Measurements from ENCODE around the gene CRACDL.

Gene CRACDL

GRCh38 chr2:98849113-98849512, 86.9 kb downstream of the CRACDL start:
- DNase-seq: no peak

- no peak for DNase-seq
These were observed 88.2 kb downstream of the CRACDL start for GRCh38 chr2:98847853-98848252.

GRCh38 chr2:98846041-98846440, 90.0 kb downstream of the CRACDL start:
- no peak for DNase-seq

- DNase-seq: no peak
These were observed 93.9 kb downstream of the CRACDL start for GRCh38 chr2:98842136-98842535.

- no peak for DNase-seq
These were observed 96.7 kb downstream of the CRACDL start for GRCh38 chr2:98839292-98839691.

- DNase-seq: no peak
These were observed 100.1 kb downstream of the CRACDL start for GRCh38 chr2:98835831-98836385.

GRCh38 chr2:98833917-98834263, 102.1 kb downstream of the CRACDL start:
- DNase-seq: no peak

- no peak for DNase-seq
These were observed 102.7 kb downstream of the CRACDL start for GRCh38 chr2:98833172-98833916.

GRCh38 chr2:98832172-98832571, 103.9 kb downstream of the CRACDL start:
- no peak for DNase-seq

- no peak for DNase-seq
These were observed 105.4 kb downstream of the CRACDL start for GRCh38 chr2:98830571-98831145.

- no peak for DNase-seq
These were observed 106.3 kb downstream of the CRACDL start for GRCh38 chr2:98829581-98830270.

- no peak for DNase-seq
These were observed 107.1 kb downstream of the CRACDL start for GRCh38 chr2:98828793-98829371.

GRCh38 chr2:98828369-98828744, 107.7 kb downstream of the CRACDL start:
- DNase-seq: no peak

- DNase-seq: no peak
These were observed 108.2 kb downstream of the CRACDL start for GRCh38 chr2:98827625-98828368.

GRCh38 chr2:98826856-98827255, 109.2 kb downstream of the CRACDL start:
- no peak for DNase-seq

GRCh38 chr2:98825858-98826257, 110.2 kb downstream of the CRACDL start:
- no peak for DNase-seq

- no peak for DNase-seq
These were observed 110.6 kb downstream of the CRACDL start for GRCh38 chr2:98825404-98825803.

GRCh38 chr2:98825020-98825350, 111.0 kb downstream of the CRACDL start:
- DNase-seq: no peak

- no peak for DNase-seq
These were observed 111.6 kb downstream of the CRACDL start for GRCh38 chr2:98824256-98825019.

GRCh38 chr2:98823196-98824170, 112.5 kb downstream of the CRACDL start:
- no peak for DNase-seq
